ENCODE data around the gene TSPAN18. TPM values are rescaled to one million over a fixed set of nuclear protein-coding genes. Genes with fewer than 3 reads are reported as not detected.

Gene TSPAN18
- total RNA-seq, 1 experiment from 2014 or later, result not detected

DNA sequence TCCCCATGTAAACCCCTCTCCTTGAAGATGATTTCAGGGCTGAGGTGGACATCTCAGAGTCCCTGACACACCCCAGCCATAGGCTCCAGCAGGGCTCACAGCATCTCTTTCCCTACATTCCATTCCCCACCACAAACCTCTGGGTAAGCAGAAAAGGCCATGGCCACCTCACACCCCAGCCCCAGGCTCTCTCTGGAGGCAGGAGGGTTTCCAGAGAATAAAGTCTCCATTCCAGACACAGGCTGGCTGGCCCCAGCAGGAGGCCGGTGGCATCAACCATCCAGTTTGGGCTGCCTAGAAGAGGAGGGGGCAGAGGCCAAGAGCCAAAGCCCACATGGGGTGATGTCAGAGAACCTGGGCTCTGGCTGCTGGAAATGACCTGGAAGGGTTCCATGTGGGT is 162.5 kb downstream of the TSPAN18 start:
- no peaks in the 10 kb centered on the region for H3K36me3 ChIP-seq (ENCODE audit: low read depth, low read length)
- no peaks in the 10 kb centered on the region for H3K79me2 ChIP-seq (ENCODE audit: low read length)
- no peaks in the 10 kb centered on the region for H3F3A ChIP-seq (ENCODE audit: low read length, unreplicated experiment)
- TF ChIP-seq EZH2 (IDR thresholded peaks at IDR 0.05; ENCODE audit: low read length, unreplicated experiment), result no peak
- TF ChIP-seq, protein P1, sequence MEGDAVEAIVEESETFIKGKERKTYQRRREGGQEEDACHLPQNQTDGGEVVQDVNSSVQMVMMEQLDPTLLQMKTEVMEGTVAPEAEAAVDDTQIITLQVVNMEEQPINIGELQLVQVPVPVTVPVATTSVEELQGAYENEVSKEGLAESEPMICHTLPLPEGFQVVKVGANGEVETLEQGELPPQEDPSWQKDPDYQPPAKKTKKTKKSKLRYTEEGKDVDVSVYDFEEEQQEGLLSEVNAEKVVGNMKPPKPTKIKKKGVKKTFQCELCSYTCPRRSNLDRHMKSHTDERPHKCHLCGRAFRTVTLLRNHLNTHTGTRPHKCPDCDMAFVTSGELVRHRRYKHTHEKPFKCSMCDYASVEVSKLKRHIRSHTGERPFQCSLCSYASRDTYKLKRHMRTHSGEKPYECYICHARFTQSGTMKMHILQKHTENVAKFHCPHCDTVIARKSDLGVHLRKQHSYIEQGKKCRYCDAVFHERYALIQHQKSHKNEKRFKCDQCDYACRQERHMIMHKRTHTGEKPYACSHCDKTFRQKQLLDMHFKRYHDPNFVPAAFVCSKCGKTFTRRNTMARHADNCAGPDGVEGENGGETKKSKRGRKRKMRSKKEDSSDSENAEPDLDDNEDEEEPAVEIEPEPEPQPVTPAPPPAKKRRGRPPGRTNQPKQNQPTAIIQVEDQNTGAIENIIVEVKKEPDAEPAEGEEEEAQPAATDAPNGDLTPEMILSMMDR (conservative IDR thresholded peaks at IDR 0.05; ENCODE audit: low read depth, low read length), result no peak
- TF ChIP-seq EZH2phosphoT487 (IDR thresholded peaks at IDR 0.05; ENCODE audit: borderline replicate concordance, low read length), result no peak
- no peak overlapping the region for H2AFZ ChIP-seq (ENCODE audit: low read length)
- H3K9me2 ChIP-seq (replicated peaks; ENCODE audit: low read length), result no peaks in the 10 kb centered on the region
- no peak overlapping the region for H3K4me3 ChIP-seq (ENCODE audit: low read length)
- peaks cover 7% of the 10 kb centered on the region; the same call in 1 of the 2 replicates for H3K27me3 ChIP-seq (ENCODE audit: low read length)
- no peak overlapping the region for H3K4me2 ChIP-seq (ENCODE audit: low read length)
- intact Hi-C loops (cut with micrococcal nuclease), result no loop called here
- no peak for DNase-seq
- no peaks in the 10 kb centered on the region for H3K9me3 ChIP-seq (ENCODE audit: low read length)
- no TSS peak for BruUV-seq (replicated peaks)
- ATAC-seq, result no peak
- no peak overlapping the region for H3K9ac ChIP-seq (ENCODE audit: low read length)
- CTCF ChIA-PET, result no interaction called here
- POLR2A ChIA-PET (ENCODE audit: unreplicated experiment), result no interaction called here
- H3K27ac ChIP-seq (ENCODE audit: low read length), result no peak overlapping the region
- no peaks in the 10 kb centered on the region for H4K20me1 ChIP-seq (ENCODE audit: low read length)
- H3K4me1 ChIP-seq (ENCODE audit: insufficient read depth, low read length), result no peaks in the 10 kb centered on the region

DNA sequence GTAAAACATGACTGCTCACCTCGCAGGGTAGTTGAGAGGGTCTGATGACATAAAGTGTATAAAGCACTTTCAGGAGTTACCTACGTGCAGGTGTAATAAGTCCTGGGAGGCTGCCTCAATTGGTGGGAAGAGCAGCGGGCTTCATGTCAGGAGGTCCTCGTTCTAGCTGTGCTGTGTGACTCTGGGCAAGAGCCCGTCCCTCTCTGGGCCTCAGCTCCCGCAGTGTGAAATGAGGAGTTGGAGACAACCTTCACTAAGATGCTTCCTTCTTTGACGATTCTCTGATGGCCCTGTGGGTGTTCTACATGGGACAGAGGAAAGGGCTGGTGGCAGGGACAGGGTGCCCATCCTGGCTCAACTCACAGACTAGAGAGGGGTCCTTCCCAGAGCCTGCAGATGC is 166.1 kb downstream of the TSPAN18 start:
- ATAC-seq (no peak), DNase-seq (no peak)
- Histone ChIP-seq H3K79me2 (ENCODE audit: low read length) (no peaks in the 10 kb centered on the region), H3K4me2 (ENCODE audit: low read length) (no peak overlapping the region), H3K9me3 (ENCODE audit: low read length) (no peaks in the 10 kb centered on the region), H3K4me1 (ENCODE audit: insufficient read depth, low read length) (no peaks in the 10 kb centered on the region), H4K20me1 (ENCODE audit: low read length) (no peaks in the 10 kb centered on the region), H3K27ac (ENCODE audit: low read length) (no peak overlapping the region), H3K9ac (ENCODE audit: low read length) (no peak overlapping the region), H3K36me3 (ENCODE audit: low read depth, low read length) (no peaks in the 10 kb centered on the region), H3F3A (ENCODE audit: low read length, unreplicated experiment) (no peaks in the 10 kb centered on the region), H2AFZ (ENCODE audit: low read length) (no peak overlapping the region), H3K27me3 (ENCODE audit: low read length) (peaks cover 7% of the 10 kb centered on the region; the same call in 1 of the 2 replicates), H3K4me3 (ENCODE audit: low read length) (no peak overlapping the region), H3K9me2 (replicated peaks; ENCODE audit: low read length) (no peaks in the 10 kb centered on the region)
- no TSS peak for BruUV-seq (replicated peaks)
- ChIA-PET CTCF (interaction anchor here (0.6 kb wide), 1 partner anchor 52 kb away, joined by 4 read pairs; no protein-coding TSS in a partner anchor), POLR2A (ENCODE audit: unreplicated experiment) (no interaction called here)
- TF ChIP-seq EZH2phosphoT487 (IDR thresholded peaks at IDR 0.05; ENCODE audit: borderline replicate concordance, low read length), result no peak
- no peak for TF ChIP-seq EZH2 (IDR thresholded peaks at IDR 0.05; ENCODE audit: low read length, unreplicated experiment)
- TF ChIP-seq, protein P1 (conservative IDR thresholded peaks at IDR 0.05; ENCODE audit: low read depth, low read length), result no peak
- intact Hi-C loops (cut with micrococcal nuclease), result loop anchor here (5.0 kb wide), 1 partner anchor 166 kb away; the partner anchor contains the start of gene TSPAN18

DNA sequence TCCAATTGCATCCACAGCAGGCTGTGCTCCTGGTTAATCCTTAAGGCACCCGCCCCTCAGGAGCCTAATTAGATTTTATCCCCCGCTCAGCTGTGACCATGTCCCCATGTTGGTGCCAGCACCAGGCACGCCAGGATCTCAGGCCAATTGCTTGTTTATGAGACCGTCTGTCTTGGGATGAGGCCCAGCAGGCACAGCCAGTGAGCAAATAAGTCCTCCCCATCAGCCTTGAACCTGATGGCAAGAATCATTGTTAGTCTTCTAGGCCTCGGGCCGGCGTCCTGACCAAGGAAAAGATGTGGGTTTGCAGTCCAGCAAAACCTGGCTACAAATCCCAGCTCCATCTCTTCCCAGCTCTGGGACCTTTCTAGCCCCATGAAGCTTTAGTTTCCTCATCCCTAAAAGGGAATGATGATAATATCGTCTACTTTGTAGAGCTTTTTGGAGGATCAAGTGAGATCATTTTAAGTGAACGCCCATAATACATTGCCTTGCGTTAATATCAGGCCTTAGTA is 166.6 kb downstream of the TSPAN18 start:
- ChIA-PET CTCF (interaction anchor here (0.6 kb wide), 1 partner anchor 52 kb away, joined by 4 read pairs; no protein-coding TSS in a partner anchor), POLR2A (ENCODE audit: unreplicated experiment) (no interaction called here)
- H3K27me3 ChIP-seq (ENCODE audit: low read length), result peaks cover 7% of the 10 kb centered on the region; the same call in 1 of the 2 replicates
- no peak for DNase-seq
- no peaks in the 10 kb centered on the region for H3K9me2 ChIP-seq (replicated peaks; ENCODE audit: low read length)
- H4K20me1 ChIP-seq (ENCODE audit: low read length), result no peaks in the 10 kb centered on the region
- TF ChIP-seq EZH2phosphoT487 (IDR thresholded peaks at IDR 0.05; ENCODE audit: borderline replicate concordance, low read length), result no peak
- TF ChIP-seq, protein P1 (conservative IDR thresholded peaks at IDR 0.05; ENCODE audit: low read depth, low read length), result no peak
- no peak for TF ChIP-seq EZH2 (IDR thresholded peaks at IDR 0.05; ENCODE audit: low read length, unreplicated experiment)
- H2AFZ ChIP-seq (ENCODE audit: low read length), result no peak overlapping the region
- H3K36me3 ChIP-seq (ENCODE audit: low read depth, low read length), result no peaks in the 10 kb centered on the region
- no peak overlapping the region for H3K4me3 ChIP-seq (ENCODE audit: low read length)
- no TSS peak for BruUV-seq (replicated peaks)
- H3K9ac ChIP-seq (ENCODE audit: low read length), result no peak overlapping the region
- H3K4me1 ChIP-seq (ENCODE audit: insufficient read depth, low read length), result no peaks in the 10 kb centered on the region
- no peak for ATAC-seq
- H3K4me2 ChIP-seq (ENCODE audit: low read length), result no peak overlapping the region
- no peak overlapping the region for H3K27ac ChIP-seq (ENCODE audit: low read length)
- no peaks in the 10 kb centered on the region for H3F3A ChIP-seq (ENCODE audit: low read length, unreplicated experiment)
- H3K9me3 ChIP-seq (ENCODE audit: low read length), result no peaks in the 10 kb centered on the region
- intact Hi-C loops (cut with micrococcal nuclease), result loop anchor here (5.0 kb wide), 1 partner anchor 166 kb away; the partner anchor contains the start of gene TSPAN18
- no peaks in the 10 kb centered on the region for H3K79me2 ChIP-seq (ENCODE audit: low read length)
